Endothelial cell (in vitro differentiated cells): Measurements from ENCODE around the gene CTNNA2. TPM values are rescaled to one million over a fixed set of nuclear protein-coding genes. Genes with fewer than 3 reads are reported as not detected.

Experiments used
- DNase-seq: peaks from one replicate; pipeline ENCODE4 v3.0.0; 2021; ENCODE audit warnings: low spot score
- H3K27ac Mint-ChIP-seq: one replicate; pipeline ENCODE4 v1.8.0; 2021; ENCODE audit warnings: mixed read lengths, inconsistent platforms; ENCODE audit not compliant: unreplicated experiment
- H3K27me3 Mint-ChIP-seq: one replicate; pipeline ENCODE4 v1.8.0; 2021; ENCODE audit warnings: mild to moderate bottlenecking, moderate library complexity, mixed read lengths, inconsistent platforms; ENCODE audit not compliant: unreplicated experiment
- H3K36me3 Mint-ChIP-seq: one replicate; pipeline ENCODE4 v1.8.0; 2021; ENCODE audit warnings: mild to moderate bottlenecking, low read depth, mixed read lengths, inconsistent platforms; ENCODE audit not compliant: unreplicated experiment
- H3K4me1 Mint-ChIP-seq: one replicate; pipeline ENCODE4 v1.8.0; 2021; ENCODE audit warnings: mild to moderate bottlenecking, mixed read lengths, inconsistent platforms; ENCODE audit not compliant: unreplicated experiment
- H3K4me3 Mint-ChIP-seq: one replicate; pipeline ENCODE4 v1.8.0; 2021; ENCODE audit warnings: mild to moderate bottlenecking, mixed read lengths, inconsistent platforms; ENCODE audit not compliant: unreplicated experiment
- H3K9me3 Mint-ChIP-seq: one replicate; pipeline ENCODE4 v1.8.0; 2021; ENCODE audit warnings: mixed read lengths, inconsistent platforms; ENCODE audit not compliant: unreplicated experiment
- total RNA-seq: library from RNA; stranded (reverse); fragmentation: NEBNext Ultra II Directional; extraction: Animal tissue kit (Norgen Biotek cat#: 25700); gene quantifications from one replicate; pipeline ENCODE4 v1.2.1, GENCODE V29; 2021; ENCODE audit not compliant: unreplicated experiment
- TF ChIP-seq, protein P1 (sequence below): fragments of 200-600 bp; sonication (generic); IDR thresholded peaks from one replicate; pipeline ENCODE4 v1.5.0; 2021; ENCODE audit warnings: antibody characterized with exemption; ENCODE audit not compliant: unreplicated experiment

The CTNNA2 gene
- total RNA-seq, 1 donor from 2014 or later = 4.7 TPM

GRCh38 chr2:80071941-80072340, 559.1 kb downstream of the CTNNA2 start:
- Mint-ChIP-seq H3K4me1 (no peaks in the 10 kb centered on the region), H3K4me3 (no peak overlapping the region), H3K27ac (no peak overlapping the region), H3K9me3 (no peaks in the 10 kb centered on the region), H3K36me3 (no peaks in the 10 kb centered on the region), H3K27me3 (no peaks in the 10 kb centered on the region)
- no peak for DNase-seq
- TF ChIP-seq, protein P1, sequence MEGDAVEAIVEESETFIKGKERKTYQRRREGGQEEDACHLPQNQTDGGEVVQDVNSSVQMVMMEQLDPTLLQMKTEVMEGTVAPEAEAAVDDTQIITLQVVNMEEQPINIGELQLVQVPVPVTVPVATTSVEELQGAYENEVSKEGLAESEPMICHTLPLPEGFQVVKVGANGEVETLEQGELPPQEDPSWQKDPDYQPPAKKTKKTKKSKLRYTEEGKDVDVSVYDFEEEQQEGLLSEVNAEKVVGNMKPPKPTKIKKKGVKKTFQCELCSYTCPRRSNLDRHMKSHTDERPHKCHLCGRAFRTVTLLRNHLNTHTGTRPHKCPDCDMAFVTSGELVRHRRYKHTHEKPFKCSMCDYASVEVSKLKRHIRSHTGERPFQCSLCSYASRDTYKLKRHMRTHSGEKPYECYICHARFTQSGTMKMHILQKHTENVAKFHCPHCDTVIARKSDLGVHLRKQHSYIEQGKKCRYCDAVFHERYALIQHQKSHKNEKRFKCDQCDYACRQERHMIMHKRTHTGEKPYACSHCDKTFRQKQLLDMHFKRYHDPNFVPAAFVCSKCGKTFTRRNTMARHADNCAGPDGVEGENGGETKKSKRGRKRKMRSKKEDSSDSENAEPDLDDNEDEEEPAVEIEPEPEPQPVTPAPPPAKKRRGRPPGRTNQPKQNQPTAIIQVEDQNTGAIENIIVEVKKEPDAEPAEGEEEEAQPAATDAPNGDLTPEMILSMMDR = no peak

DNA sequence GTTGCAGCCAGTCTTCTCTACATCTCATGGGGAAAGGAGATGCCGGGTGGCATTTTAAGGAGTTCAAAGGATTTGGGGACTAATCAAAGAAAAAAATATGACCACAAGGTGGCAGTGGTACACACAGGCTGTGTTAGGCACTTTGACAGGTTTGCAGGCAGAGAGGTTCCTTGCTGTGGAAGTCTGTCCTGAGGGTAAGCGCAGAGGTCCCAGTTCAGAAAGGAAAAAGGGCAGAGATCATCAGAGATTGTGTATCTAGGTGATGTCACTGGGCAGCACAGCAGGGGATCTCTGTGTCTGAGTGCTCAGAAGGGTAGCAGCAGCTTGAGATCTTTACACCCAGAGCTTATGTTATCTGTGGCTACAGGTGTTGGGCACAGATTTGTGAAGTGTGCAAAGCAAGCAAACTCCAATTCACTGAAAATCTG, 560.3 kb downstream of the CTNNA2 start:
- Mint-ChIP-seq H3K27me3 (peaks cover 3% of the 10 kb centered on the region), H3K36me3 (peaks cover 3% of the 10 kb centered on the region), H3K9me3 (no peaks in the 10 kb centered on the region), H3K4me1 (peaks cover 2% of the 10 kb centered on the region), H3K27ac (no peak overlapping the region), H3K4me3 (no peak overlapping the region)
- TF ChIP-seq, protein P1 = peak; percentile 69
- DNase-seq = peak; percentile 52

- H3K27ac Mint-ChIP-seq = no peak overlapping the region
- H3K27me3 Mint-ChIP-seq = peaks cover 4% of the 10 kb centered on the region
- H3K9me3 Mint-ChIP-seq = no peaks in the 10 kb centered on the region
- H3K4me3 Mint-ChIP-seq = no peak overlapping the region
- peaks cover 3% of the 10 kb centered on the region for H3K4me1 Mint-ChIP-seq
- DNase-seq = no peak
- TF ChIP-seq, protein P1 = no peak
- H3K36me3 Mint-ChIP-seq = peaks cover 3% of the 10 kb centered on the region
Measured at GRCh38 chr2:80074321-80075070, 561.6 kb downstream of the CTNNA2 start.

DNA sequence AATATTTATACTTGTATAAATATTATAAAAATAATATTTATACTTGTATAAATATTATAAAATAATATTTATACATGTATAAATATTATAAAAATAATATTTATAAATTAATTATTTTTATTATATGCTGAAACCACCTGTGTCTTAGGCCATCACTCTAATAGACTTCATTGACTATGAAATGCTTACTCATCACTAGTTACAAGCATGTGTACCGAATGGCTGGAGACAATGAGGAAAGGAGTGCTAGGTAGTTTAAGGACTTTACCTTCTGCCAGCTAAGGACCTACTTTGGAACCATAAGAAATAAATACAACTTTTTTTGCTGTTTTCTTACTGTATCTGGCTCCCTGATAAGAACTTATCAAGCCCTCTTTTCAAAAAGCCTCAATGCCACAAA, 562.9 kb downstream of the CTNNA2 start:
- Mint-ChIP-seq H3K9me3 (no peaks in the 10 kb centered on the region), H3K27me3 (peaks cover 4% of the 10 kb centered on the region), H3K36me3 (peaks cover 3% of the 10 kb centered on the region), H3K4me3 (no peak overlapping the region), H3K27ac (no peak overlapping the region), H3K4me1 (peaks cover 3% of the 10 kb centered on the region)
- TF ChIP-seq, protein P1 = no peak
- no peak for DNase-seq

- TF ChIP-seq, protein P1 = no peak
- no peak overlapping the region for H3K4me3 Mint-ChIP-seq
- H3K36me3 Mint-ChIP-seq = peaks cover 3% of the 10 kb centered on the region
- H3K27ac Mint-ChIP-seq = no peak overlapping the region
- H3K9me3 Mint-ChIP-seq = no peaks in the 10 kb centered on the region
- peaks cover 3% of the 10 kb centered on the region for H3K4me1 Mint-ChIP-seq
- no peak for DNase-seq
- H3K27me3 Mint-ChIP-seq = peaks cover 4% of the 10 kb centered on the region
Measured at GRCh38 chr2:80078290-80079036, 565.6 kb downstream of the CTNNA2 start.
